Measurements from ENCODE around the gene CPA2. TPM values are rescaled to one million over a fixed set of nuclear protein-coding genes. Genes with fewer than 3 reads are reported as not detected.

Gene CPA2
- total and polyA plus RNA-seq, 2 donors (not counting 1 experiment from before 2014, with no cell fraction given): 0.06 TPM; not detected in 1

DNA sequence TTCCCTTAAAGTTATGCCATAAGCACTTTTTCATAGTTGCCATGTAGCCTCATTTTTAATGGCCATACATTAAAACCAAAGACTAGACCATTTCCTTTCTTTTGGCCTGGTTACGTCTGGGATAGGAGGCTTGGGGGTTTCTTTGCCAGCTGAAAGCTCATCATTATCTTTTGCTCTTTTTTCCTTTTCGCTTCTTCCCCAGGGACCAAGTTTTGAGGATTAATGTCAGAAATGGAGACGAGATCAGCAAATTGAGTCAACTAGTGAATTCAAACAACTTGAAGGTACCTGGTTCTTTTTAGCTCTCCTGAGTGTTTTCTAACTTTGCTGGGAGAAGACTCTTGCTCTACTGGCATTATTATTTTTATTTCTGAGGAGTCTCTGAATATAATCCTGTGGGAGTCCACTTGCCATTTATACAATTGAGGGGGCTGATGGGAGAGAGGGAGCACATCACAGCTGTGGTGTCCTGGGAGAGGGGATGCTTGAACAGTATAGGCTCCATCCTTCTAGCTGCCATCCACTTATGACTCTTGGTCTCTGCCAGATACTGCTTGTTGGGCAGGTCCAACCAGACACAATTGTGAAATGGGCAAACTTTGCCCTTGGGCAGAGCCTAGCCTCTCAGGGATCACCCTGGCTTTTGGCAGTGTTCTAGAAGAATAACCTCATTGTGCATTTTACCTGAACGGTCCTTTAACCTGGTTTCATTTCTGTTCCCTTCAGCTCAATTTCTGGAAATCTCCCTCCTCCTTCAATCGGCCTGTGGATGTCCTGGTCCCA is 32.1 kb downstream of the CPA2 start:
- no peak for DNase-seq (ENCODE audit: low read depth in 2 of 2)
- no peak for TF ChIP-seq EZH2 (IDR thresholded peaks at IDR 0.05; ENCODE audit: low read length, missing control alignments)
- TF ChIP-seq, protein P1, sequence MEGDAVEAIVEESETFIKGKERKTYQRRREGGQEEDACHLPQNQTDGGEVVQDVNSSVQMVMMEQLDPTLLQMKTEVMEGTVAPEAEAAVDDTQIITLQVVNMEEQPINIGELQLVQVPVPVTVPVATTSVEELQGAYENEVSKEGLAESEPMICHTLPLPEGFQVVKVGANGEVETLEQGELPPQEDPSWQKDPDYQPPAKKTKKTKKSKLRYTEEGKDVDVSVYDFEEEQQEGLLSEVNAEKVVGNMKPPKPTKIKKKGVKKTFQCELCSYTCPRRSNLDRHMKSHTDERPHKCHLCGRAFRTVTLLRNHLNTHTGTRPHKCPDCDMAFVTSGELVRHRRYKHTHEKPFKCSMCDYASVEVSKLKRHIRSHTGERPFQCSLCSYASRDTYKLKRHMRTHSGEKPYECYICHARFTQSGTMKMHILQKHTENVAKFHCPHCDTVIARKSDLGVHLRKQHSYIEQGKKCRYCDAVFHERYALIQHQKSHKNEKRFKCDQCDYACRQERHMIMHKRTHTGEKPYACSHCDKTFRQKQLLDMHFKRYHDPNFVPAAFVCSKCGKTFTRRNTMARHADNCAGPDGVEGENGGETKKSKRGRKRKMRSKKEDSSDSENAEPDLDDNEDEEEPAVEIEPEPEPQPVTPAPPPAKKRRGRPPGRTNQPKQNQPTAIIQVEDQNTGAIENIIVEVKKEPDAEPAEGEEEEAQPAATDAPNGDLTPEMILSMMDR (conservative IDR thresholded peaks at IDR 0.05 in 1 of 2, IDR thresholded peaks at IDR 0.05 in 1 of 2; ENCODE audit: low read depth in 1 of 2, low read length in 2 of 2): no peak
- H3K4me1 ChIP-seq (ENCODE audit: control insufficient read depth, extremely low read depth, insufficient read depth, low read length): peaks cover under 1% of the 10 kb centered on the region
- H3K4me3 ChIP-seq (replicated peaks in 1 of 4; ENCODE audit: control extremely low read depth in 1 of 4, insufficient read depth in 1 of 4, low read depth in 3 of 4, low read length in 4 of 4): no peak overlapping the region
- H3K4me2 ChIP-seq (ENCODE audit: extremely low read depth, insufficient read depth, low read length): no peak overlapping the region
- H3K36me3 ChIP-seq (ENCODE audit: control insufficient read depth, insufficient read depth, low read length): no peaks in the 10 kb centered on the region
- no peaks in the 10 kb centered on the region for H3K9me3 ChIP-seq (ENCODE audit: control insufficient read depth, insufficient read depth, low read depth, low read length)
- H3K9ac ChIP-seq (ENCODE audit: insufficient read depth, low read length): no peak overlapping the region
- H4K20me1 ChIP-seq (ENCODE audit: control insufficient read depth, extremely low read depth, insufficient read depth, low read length): no peaks in the 10 kb centered on the region
- no peaks in the 10 kb centered on the region for H3K79me2 ChIP-seq (ENCODE audit: control insufficient read depth, insufficient read depth, low read length)
- no peak overlapping the region for H2AFZ ChIP-seq (ENCODE audit: low read length)
- H3K27me3 ChIP-seq (ENCODE audit: control insufficient read depth, insufficient read depth, low read length): no peaks in the 10 kb centered on the region
- H3K27ac ChIP-seq (ENCODE audit: insufficient read depth, low read length): no peak overlapping the region

DNA sequence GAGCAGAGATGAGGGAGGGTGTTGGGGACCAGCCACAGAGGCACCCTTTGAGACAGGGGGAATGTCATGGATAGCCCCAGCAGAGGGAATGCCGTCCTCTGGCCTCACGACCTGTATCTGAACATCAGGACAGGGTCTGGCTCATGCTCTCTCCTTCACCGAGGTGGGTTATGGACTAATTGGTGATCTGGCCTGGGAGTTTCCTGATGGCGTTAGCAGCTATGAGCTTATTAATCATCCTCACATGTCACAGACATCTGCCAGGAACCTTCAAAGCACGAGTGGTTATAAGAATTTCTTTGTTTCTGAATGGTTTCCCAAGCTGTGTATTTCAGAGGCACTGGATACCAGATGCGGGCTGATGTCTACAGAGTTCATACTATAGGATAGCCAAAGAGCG is 33.2 kb downstream of the CPA2 start:
- H3K36me3 ChIP-seq (ENCODE audit: control insufficient read depth, insufficient read depth, low read length): no peaks in the 10 kb centered on the region
- H4K20me1 ChIP-seq (ENCODE audit: control insufficient read depth, extremely low read depth, insufficient read depth, low read length): no peaks in the 10 kb centered on the region
- no peak overlapping the region for H3K27ac ChIP-seq (ENCODE audit: insufficient read depth, low read length)
- no peak overlapping the region for H3K9ac ChIP-seq (ENCODE audit: insufficient read depth, low read length)
- no peaks in the 10 kb centered on the region for H3K79me2 ChIP-seq (ENCODE audit: control insufficient read depth, insufficient read depth, low read length)
- H3K4me3 ChIP-seq (replicated peaks in 1 of 4; ENCODE audit: control extremely low read depth in 1 of 4, insufficient read depth in 1 of 4, low read depth in 3 of 4, low read length in 4 of 4): no peak overlapping the region
- TF ChIP-seq, protein P1 (conservative IDR thresholded peaks at IDR 0.05 in 1 of 2, IDR thresholded peaks at IDR 0.05 in 1 of 2; ENCODE audit: low read depth in 1 of 2, low read length in 2 of 2): no peak
- TF ChIP-seq EZH2 (IDR thresholded peaks at IDR 0.05; ENCODE audit: low read length, missing control alignments): no peak
- no peak overlapping the region for H3K4me2 ChIP-seq (ENCODE audit: extremely low read depth, insufficient read depth, low read length)
- H2AFZ ChIP-seq (ENCODE audit: low read length): no peak overlapping the region
- no peaks in the 10 kb centered on the region for H3K27me3 ChIP-seq (ENCODE audit: control insufficient read depth, insufficient read depth, low read length)
- peak in 1 of 2 donors; percentile 44 for DNase-seq (ENCODE audit: low read depth in 2 of 2)
- no peaks in the 10 kb centered on the region for H3K9me3 ChIP-seq (ENCODE audit: control insufficient read depth, insufficient read depth, low read depth, low read length)
- no peaks in the 10 kb centered on the region for H3K4me1 ChIP-seq (ENCODE audit: control insufficient read depth, extremely low read depth, insufficient read depth, low read length)

DNA sequence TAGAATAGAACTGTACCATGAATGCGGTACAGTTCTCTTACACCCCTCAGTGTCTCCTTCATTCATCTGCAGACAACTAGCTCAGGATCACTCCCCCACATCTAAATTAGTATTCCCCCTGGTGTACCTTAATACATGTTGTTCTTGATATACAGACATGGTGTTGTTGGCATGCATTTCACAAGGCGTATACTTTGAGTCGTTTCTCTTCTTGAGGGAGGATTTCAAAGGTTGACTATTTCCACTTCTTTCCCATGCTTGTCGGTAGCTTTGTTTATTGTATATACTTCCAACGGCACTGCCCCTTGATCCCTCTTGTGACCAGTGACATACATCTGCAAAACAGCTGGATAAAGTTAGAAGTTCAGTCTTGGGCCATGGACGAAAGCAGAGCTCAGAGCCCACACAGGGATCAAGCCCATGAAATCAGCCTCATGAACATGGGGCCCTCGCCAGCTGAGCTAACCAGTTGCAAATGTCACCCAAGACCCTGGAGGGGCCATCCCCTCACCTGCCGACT is 34.9 kb downstream of the CPA2 start:
- H3K36me3 ChIP-seq (ENCODE audit: control insufficient read depth, insufficient read depth, low read length): no peaks in the 10 kb centered on the region
- H2AFZ ChIP-seq (ENCODE audit: low read length): no peak overlapping the region
- no peak overlapping the region for H3K4me3 ChIP-seq (replicated peaks in 1 of 4; ENCODE audit: control extremely low read depth in 1 of 4, insufficient read depth in 1 of 4, low read depth in 3 of 4, low read length in 4 of 4)
- H3K27ac ChIP-seq (ENCODE audit: insufficient read depth, low read length): no peak overlapping the region
- peak in 1 of 2 donors; percentile 58 for DNase-seq (ENCODE audit: low read depth in 2 of 2)
- no peak for TF ChIP-seq EZH2 (IDR thresholded peaks at IDR 0.05; ENCODE audit: low read length, missing control alignments)
- TF ChIP-seq, protein P1 (conservative IDR thresholded peaks at IDR 0.05 in 1 of 2, IDR thresholded peaks at IDR 0.05 in 1 of 2; ENCODE audit: low read depth in 1 of 2, low read length in 2 of 2): no peak
- no peaks in the 10 kb centered on the region for H3K27me3 ChIP-seq (ENCODE audit: control insufficient read depth, insufficient read depth, low read length)
- H3K9me3 ChIP-seq (ENCODE audit: control insufficient read depth, insufficient read depth, low read depth, low read length): no peaks in the 10 kb centered on the region
- H4K20me1 ChIP-seq (ENCODE audit: control insufficient read depth, extremely low read depth, insufficient read depth, low read length): no peaks in the 10 kb centered on the region
- no peaks in the 10 kb centered on the region for H3K79me2 ChIP-seq (ENCODE audit: control insufficient read depth, insufficient read depth, low read length)
- H3K4me1 ChIP-seq (ENCODE audit: control insufficient read depth, extremely low read depth, insufficient read depth, low read length): no peaks in the 10 kb centered on the region
- no peak overlapping the region for H3K9ac ChIP-seq (ENCODE audit: insufficient read depth, low read length)
- no peak overlapping the region for H3K4me2 ChIP-seq (ENCODE audit: extremely low read depth, insufficient read depth, low read length)
